ENCODE measurements around the gene DPF3. TPM values are rescaled to one million over a fixed set of nuclear protein-coding genes. Genes with fewer than 3 reads are reported as not detected.

The DPF3 gene
- total and polyA plus RNA-seq, 2 donors (not counting 1 experiment from before 2014, with no cell fraction given) = 7.6 to 13.7 TPM

GRCh38 chr14:72801836-72802587 is 91.9 kb downstream of the DPF3 start:
- Histone ChIP-seq H3K79me2 (ENCODE audit: control insufficient read depth, insufficient read depth, low read length) (peaks cover 9% of the 10 kb centered on the region), H3K4me2 (ENCODE audit: extremely low read depth, insufficient read depth, low read length) (no peak overlapping the region), H3K4me1 (ENCODE audit: control insufficient read depth, extremely low read depth, insufficient read depth, low read length) (peaks cover 10% of the 10 kb centered on the region), H3K27ac (ENCODE audit: insufficient read depth, low read length) (peak overlapping the region; percentile 46), H2AFZ (ENCODE audit: low read length) (no peak overlapping the region), H3K36me3 (ENCODE audit: control insufficient read depth, insufficient read depth, low read length) (no peaks in the 10 kb centered on the region), H3K4me3 (replicated peaks in 1 of 4; ENCODE audit: control extremely low read depth in 1 of 4, insufficient read depth in 1 of 4, low read depth in 3 of 4, low read length in 4 of 4) (no peak overlapping the region), H3K9ac (ENCODE audit: insufficient read depth, low read length) (no peak overlapping the region), H4K20me1 (ENCODE audit: control insufficient read depth, extremely low read depth, insufficient read depth, low read length) (no peaks in the 10 kb centered on the region), H3K27me3 (ENCODE audit: control insufficient read depth, insufficient read depth, low read length) (no peaks in the 10 kb centered on the region), H3K9me3 (ENCODE audit: control insufficient read depth, insufficient read depth, low read depth, low read length) (no peaks in the 10 kb centered on the region)
- DNase-seq (ENCODE audit: low read depth in 2 of 2) = peak in 1 of 2 donors; percentile 28
- TF ChIP-seq EZH2 (IDR thresholded peaks at IDR 0.05; ENCODE audit: low read length, missing control alignments) (no peak), CTCF (conservative IDR thresholded peaks at IDR 0.05 in 1 of 2, IDR thresholded peaks at IDR 0.05 in 1 of 2; ENCODE audit: low read depth in 1 of 2, low read length in 2 of 2) (no peak)

GRCh38 chr14:72801381-72801812 is 92.5 kb downstream of the DPF3 start:
- Histone ChIP-seq H3K4me1 (ENCODE audit: control insufficient read depth, extremely low read depth, insufficient read depth, low read length) (peaks cover 10% of the 10 kb centered on the region), H4K20me1 (ENCODE audit: control insufficient read depth, extremely low read depth, insufficient read depth, low read length) (no peaks in the 10 kb centered on the region), H3K4me2 (ENCODE audit: extremely low read depth, insufficient read depth, low read length) (no peak overlapping the region), H3K9me3 (ENCODE audit: control insufficient read depth, insufficient read depth, low read depth, low read length) (no peaks in the 10 kb centered on the region), H3K36me3 (ENCODE audit: control insufficient read depth, insufficient read depth, low read length) (no peaks in the 10 kb centered on the region), H3K9ac (ENCODE audit: insufficient read depth, low read length) (no peak overlapping the region), H3K27ac (ENCODE audit: insufficient read depth, low read length) (peak overlapping the region; percentile 68), H3K27me3 (ENCODE audit: control insufficient read depth, insufficient read depth, low read length) (no peaks in the 10 kb centered on the region), H3K79me2 (ENCODE audit: control insufficient read depth, insufficient read depth, low read length) (peaks cover 11% of the 10 kb centered on the region), H3K4me3 (replicated peaks in 1 of 4; ENCODE audit: control extremely low read depth in 1 of 4, insufficient read depth in 1 of 4, low read depth in 3 of 4, low read length in 4 of 4) (no peak overlapping the region), H2AFZ (ENCODE audit: low read length) (no peak overlapping the region)
- TF ChIP-seq CTCF (conservative IDR thresholded peaks at IDR 0.05 in 1 of 2, IDR thresholded peaks at IDR 0.05 in 1 of 2; ENCODE audit: low read depth in 1 of 2, low read length in 2 of 2) = no peak
- peak; percentile 82 to 99 for DNase-seq (ENCODE audit: low read depth in 2 of 2)

- Histone ChIP-seq H3K4me3 (replicated peaks in 1 of 4; ENCODE audit: control extremely low read depth in 1 of 4, insufficient read depth in 1 of 4, low read depth in 3 of 4, low read length in 4 of 4) (no peak overlapping the region), H3K9ac (ENCODE audit: insufficient read depth, low read length) (no peak overlapping the region), H3K4me2 (ENCODE audit: extremely low read depth, insufficient read depth, low read length) (no peak overlapping the region), H2AFZ (ENCODE audit: low read length) (no peak overlapping the region), H4K20me1 (ENCODE audit: control insufficient read depth, extremely low read depth, insufficient read depth, low read length) (no peaks in the 10 kb centered on the region), H3K27ac (ENCODE audit: insufficient read depth, low read length) (peak overlapping the region; percentile 68), H3K36me3 (ENCODE audit: control insufficient read depth, insufficient read depth, low read length) (no peaks in the 10 kb centered on the region), H3K9me3 (ENCODE audit: control insufficient read depth, insufficient read depth, low read depth, low read length) (no peaks in the 10 kb centered on the region), H3K79me2 (ENCODE audit: control insufficient read depth, insufficient read depth, low read length) (peaks cover 11% of the 10 kb centered on the region), H3K27me3 (ENCODE audit: control insufficient read depth, insufficient read depth, low read length) (no peaks in the 10 kb centered on the region), H3K4me1 (ENCODE audit: control insufficient read depth, extremely low read depth, insufficient read depth, low read length) (peaks cover 10% of the 10 kb centered on the region)
- TF ChIP-seq EZH2 (IDR thresholded peaks at IDR 0.05; ENCODE audit: low read length, missing control alignments) = no peak
- no peak for TF ChIP-seq CTCF (conservative IDR thresholded peaks at IDR 0.05 in 1 of 2, IDR thresholded peaks at IDR 0.05 in 1 of 2; ENCODE audit: low read depth in 1 of 2, low read length in 2 of 2)
- DNase-seq (ENCODE audit: low read depth in 2 of 2) = no peak
Observed at GRCh38 chr14:72800848-72801370, 93.0 kb downstream of the DPF3 start.

Measured in fibroblast of lung (primary cell).